Lower leg skin (tissue), 3 donors: ENCODE data around the gene GOLGB1.

Source experiments
- CTCF ChIP-seq, 3 donors: fragments of 450-650 bp; IDR thresholded peaks; one replicate each; pipeline ENCODE4 v1.5.1; 2016; ENCODE audit warnings: antibody characterized with exemption in 3 of 3, mild to moderate bottlenecking in 3 of 3, moderate library complexity in 2 of 3
- POLR2A ChIP-seq, 2 donors: fragments of 450-650 bp; IDR thresholded peaks; one replicate each; pipeline ENCODE4 v1.6.1; 2016 to 2017; ENCODE audit warnings: antibody characterized with exemption in 2 of 2, mild to moderate bottlenecking in 1 of 2, moderate library complexity in 1 of 2

DNA sequence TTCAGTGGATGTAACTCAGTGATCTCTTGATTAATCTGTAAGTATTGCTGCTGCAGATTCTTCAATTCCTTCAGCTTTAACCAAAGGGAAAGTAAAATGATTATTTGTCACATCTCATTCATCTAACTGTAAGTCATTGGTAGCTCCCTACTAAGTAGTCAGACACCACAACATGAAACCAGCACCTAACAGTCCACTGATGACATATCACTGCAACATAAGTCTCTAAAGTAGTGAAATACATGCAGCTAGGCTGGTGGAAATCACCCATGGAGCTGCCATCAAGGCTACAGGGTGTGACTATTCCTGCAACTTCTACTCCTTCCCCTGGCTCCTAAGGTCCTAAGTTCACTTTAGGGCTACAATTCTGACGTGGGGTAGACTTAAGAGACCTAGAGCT lies 67.7 kb downstream of the GOLGB1 start:
- no peak for TF ChIP-seq POLR2A (IDR thresholded peaks at IDR 0.05)
- TF ChIP-seq CTCF (IDR thresholded peaks at IDR 0.05), result no peak
